HG02943 (cell line): ENCODE data around the gene KRT86.

ENCODE experiments used
- ATAC-seq: cut with Tn5 transposase; IDR thresholded peaks from one replicate; pipeline ENCODE4 v1.9.1; 2021; ENCODE audit warnings: mild to moderate bottlenecking, low read depth, moderate library complexity; ENCODE audit not compliant: unreplicated experiment

Gene KRT86

GRCh38 chr12:52350786-52351185 lies 76.3 kb downstream of the KRT86 start:
- no peak for ATAC-seq

GRCh38 chr12:52351196-52352059 lies 77.0 kb downstream of the KRT86 start:
- ATAC-seq: no peak

GRCh38 chr12:52352951-52353350 lies 78.5 kb downstream of the KRT86 start:
- ATAC-seq: no peak

GRCh38 chr12:52353766-52354165 lies 79.3 kb downstream of the KRT86 start:
- no peak for ATAC-seq

GRCh38 chr12:52354200-52354599 lies 79.8 kb downstream of the KRT86 start:
- no peak for ATAC-seq

- no peak for ATAC-seq
Measured at GRCh38 chr12:52355176-52355575, 80.7 kb downstream of the KRT86 start.

GRCh38 chr12:52356031-52356761 lies 81.8 kb downstream of the KRT86 start:
- ATAC-seq: no peak

GRCh38 chr12:52356762-52357580 lies 82.5 kb downstream of the KRT86 start:
- ATAC-seq: no peak
